Naive thymus-derived CD4-positive, alpha-beta T cell (primary cell): ENCODE measurements around the gene NUF2. TPM values are rescaled to one million over a fixed set of nuclear protein-coding genes. Genes with fewer than 3 reads are reported as not detected.
"Not testable (repeated sequence)": the region's sequence is repeated elsewhere in the genome, so short reads cannot be mapped to it uniquely, and the experiment has no call there.

Source experiments
- ATAC-seq: fragments of 150-1000 bp; cut with Tn5 transposase; 2 replicates; pipeline ENCODE4 v1.10.0; 2021; ENCODE audit warnings: mild to moderate bottlenecking, moderate library complexity
- CTCF ChIA-PET: fragments of 350-600 bp; sonication (Branson Sonifier 250); formaldehyde crosslinking; loops from one replicate; lab custom pipeline; 2021; ENCODE audit warnings: antibody characterized with exemption; lab: Charles Lee
- POLR2A ChIA-PET: fragments of 350-600 bp; sonication (Branson Sonifier 250); formaldehyde crosslinking; loops from one replicate; lab custom pipeline; 2021; ENCODE audit warnings: antibody characterized with exemption, inconsistent platforms; lab: Charles Lee
- DNase-seq, 9 donors: peaks; one replicate each; pipeline versions ENCODE4 v3.0.0 to v3.0.0-alpha.2; 2020 to 2022; ENCODE audit warnings: mixed read lengths in 1 of 9
- H3K27ac ChIP-seq: one replicate; pipeline ENCODE4 v1.7.0; 2013; ENCODE audit warnings: mild to moderate bottlenecking, low read depth, low read length, moderate library complexity
- H3K27me3 ChIP-seq, 2 donors: one replicate each; pipeline ENCODE4 v1.7.0; 2013; ENCODE audit warnings: low read length in 2 of 2, mild to moderate bottlenecking in 2 of 2, moderate library complexity in 2 of 2; ENCODE audit not compliant: control insufficient read depth in 2 of 2, insufficient read depth in 2 of 2
- H3K36me3 ChIP-seq, 3 experiments: 1 replicate in 2 of 3; 2 replicates in 1 of 3; pipeline ENCODE4 v1.7.0; 2013; ENCODE audit warnings: low read length in 3 of 3, mild to moderate bottlenecking in 3 of 3, moderate library complexity in 1 of 3; ENCODE audit not compliant: insufficient read depth in 3 of 3, control insufficient read depth in 2 of 3
- H3K4me1 ChIP-seq, 2 donors: one replicate each; pipeline ENCODE4 v1.7.0; 2013; ENCODE audit warnings: low read length in 2 of 2, mild to moderate bottlenecking in 2 of 2, moderate library complexity in 1 of 2; ENCODE audit not compliant: control insufficient read depth in 2 of 2, insufficient read depth in 2 of 2
- H3K4me3 ChIP-seq: 2 replicates; pipeline ENCODE4 v1.7.0; 2013; ENCODE audit warnings: mild to moderate bottlenecking, low read length
- H3K9me3 ChIP-seq, 3 experiments: 1 replicate in 2 of 3; 2 replicates in 1 of 3; pipeline ENCODE4 v1.7.0; 2013; ENCODE audit warnings: low read length in 3 of 3; ENCODE audit not compliant: control insufficient read depth in 2 of 3
- H3K27ac Mint-ChIP-seq, 9 donors: one replicate each; pipeline ENCODE4 v1.8.0; 2020 to 2022; ENCODE audit warnings: mixed read lengths in 9 of 9, mild to moderate bottlenecking in 8 of 9, moderate library complexity in 5 of 9, inconsistent platforms in 2 of 9
- H3K27me3 Mint-ChIP-seq, 5 donors: one replicate each; pipeline ENCODE4 v1.8.0; 2021 to 2022; ENCODE audit warnings: mixed read lengths in 5 of 5, mild to moderate bottlenecking in 1 of 5
- H3K36me3 Mint-ChIP-seq, 5 donors: one replicate each; pipeline ENCODE4 v1.8.0; 2020 to 2022; ENCODE audit warnings: mixed read lengths in 5 of 5, mild to moderate bottlenecking in 3 of 5, inconsistent platforms in 1 of 5
- H3K4me1 Mint-ChIP-seq, 7 donors: one replicate each; pipeline ENCODE4 v1.8.0; 2020 to 2022; ENCODE audit warnings: mixed read lengths in 7 of 7, mild to moderate bottlenecking in 3 of 7, inconsistent platforms in 1 of 7
- H3K4me3 Mint-ChIP-seq, 10 donors: one replicate each; pipeline ENCODE4 v1.8.0; 2020 to 2022; ENCODE audit warnings: mild to moderate bottlenecking in 10 of 10, mixed read lengths in 10 of 10, moderate library complexity in 6 of 10, inconsistent platforms in 2 of 10
- H3K9me3 Mint-ChIP-seq, 11 donors: one replicate each; pipeline ENCODE4 v1.8.0; 2020 to 2022; ENCODE audit warnings: mixed read lengths in 11 of 11, mild to moderate bottlenecking in 4 of 11, inconsistent platforms in 1 of 11, moderate library complexity in 1 of 11
- intact Hi-C, 2 donors: fragments of 100-400 bp; cut with micrococcal nuclease; formaldehyde crosslinking; loops; one replicate each; pipeline ENCODE4 v1.15.1; 2023
- polyA plus RNA-seq, 2 donors: library from polyadenylated mRNA; unstranded; fragments of 300-500 nt; fragmentation: Illumina TruSeq; gene quantifications; one replicate each; pipeline ENCODE4 v1.2.3, GENCODE V29; 2021
- total RNA-seq, 6 experiments: library from RNA in 5 of 6; stranded (reverse) in 5 of 6; gene quantifications; 1 replicate in 5 of 6; 2 replicates in 1 of 6; pipeline ENCODE4 v1.2.3 and lab custom pipeline; 2021 to 2026

Gene NUF2
- total and polyA plus RNA-seq, 7 experiments from 2014 or later = 1.0 to 38.8 (median 1.6) TPM

- Histone ChIP-seq H3K9me3 (no peaks in the 10 kb centered on the region), H3K4me3 (no peak overlapping the region), H3K27ac (no peak overlapping the region), H3K27me3 (no peaks in the 10 kb centered on the region), H3K4me1 (no peaks in the 10 kb centered on the region), H3K36me3 (no peaks in the 10 kb centered on the region)
- Mint-ChIP-seq H3K27ac (no peak overlapping the region), H3K4me1 (peaks cover 5 to 21% (median 11%) of the 10 kb centered on the region in 7 donors), H3K27me3 (no peaks in the 10 kb centered on the region), H3K4me3 (no peak overlapping the region), H3K9me3 (peaks cover 0 to 16% (median 8%) of the 10 kb centered on the region in 11 donors), H3K36me3 (peaks cover 15 to 50% (median 41%) of the 10 kb centered on the region in 5 donors)
- ATAC-seq (no peak), DNase-seq (no peak)
- POLR2A ChIA-PET = no interaction called here
- CTCF ChIA-PET = no interaction called here
- intact Hi-C loops = no loop called here
Observed at GRCh38 chr1:163291461-163291860, 30.3 kb upstream of the NUF2 start.

- POLR2A ChIA-PET, H3K27ac Mint-ChIP-seq, H3K4me3 Mint-ChIP-seq, intact Hi-C loops, ATAC-seq, CTCF ChIA-PET, H3K27me3 ChIP-seq, DNase-seq, H3K36me3 ChIP-seq, H3K4me3 ChIP-seq, H3K27ac ChIP-seq, H3K4me1 ChIP-seq, H3K27me3 Mint-ChIP-seq, H3K9me3 ChIP-seq: not testable (repeated sequence)
- Mint-ChIP-seq H3K36me3 (peaks cover 15 to 51% (median 37%) of the 10 kb centered on the region in 5 donors), H3K4me1 (peaks cover 5 to 18% (median 8%) of the 10 kb centered on the region in 7 donors), H3K9me3 (peaks cover 0 to 16% (median 8%) of the 10 kb centered on the region in 11 donors)
Observed at GRCh38 chr1:163292153-163292552, 29.6 kb upstream of the NUF2 start.

- H3K9me3 ChIP-seq, DNase-seq, intact Hi-C loops, POLR2A ChIA-PET, H3K36me3 ChIP-seq, H3K4me1 ChIP-seq, CTCF ChIA-PET, H3K4me3 Mint-ChIP-seq, H3K27ac ChIP-seq, H3K4me3 ChIP-seq, ATAC-seq, H3K27me3 Mint-ChIP-seq, H3K27ac Mint-ChIP-seq, H3K27me3 ChIP-seq: not testable (repeated sequence)
- H3K36me3 Mint-ChIP-seq = peaks cover 15 to 56% (median 38%) of the 10 kb centered on the region in 5 donors
- H3K9me3 Mint-ChIP-seq = peaks cover 0 to 16% (median 8%) of the 10 kb centered on the region in 11 donors
- peaks cover 5 to 14% (median 8%) of the 10 kb centered on the region in 7 donors for H3K4me1 Mint-ChIP-seq
Observed at GRCh38 chr1:163293497-163293896, 28.3 kb upstream of the NUF2 start.

GRCh38 chr1:163295949-163296348, 25.8 kb upstream of the NUF2 start:
- Histone ChIP-seq H3K27ac (no peak overlapping the region), H3K4me1 (no peaks in the 10 kb centered on the region), H3K9me3 (no peaks in the 10 kb centered on the region), H3K4me3 (no peak overlapping the region), H3K27me3 (no peaks in the 10 kb centered on the region), H3K36me3 (peaks cover 0 to 5% (median 0%) of the 10 kb centered on the region in 3 experiments)
- DNase-seq (no peak), ATAC-seq (no peak)
- H3K9me3 Mint-ChIP-seq = peaks cover 0 to 16% (median 8%) of the 10 kb centered on the region in 11 donors
- no peak overlapping the region for H3K4me3 Mint-ChIP-seq
- peaks cover 23 to 74% (median 60%) of the 10 kb centered on the region in 5 donors for H3K36me3 Mint-ChIP-seq
- intact Hi-C loops = no loop called here
- no peaks in the 10 kb centered on the region for H3K4me1 Mint-ChIP-seq
- ChIA-PET POLR2A (no interaction called here), CTCF (no interaction called here)
- no peak overlapping the region for H3K27ac Mint-ChIP-seq
- H3K27me3 Mint-ChIP-seq = no peaks in the 10 kb centered on the region

- no peak for ATAC-seq
- H3K9me3 Mint-ChIP-seq = peaks cover 0 to 16% (median 8%) of the 10 kb centered on the region in 11 donors
- H3K36me3 Mint-ChIP-seq = peaks cover 23 to 73% (median 59%) of the 10 kb centered on the region in 5 donors
- no peak for DNase-seq
- Histone ChIP-seq H3K27ac (no peak overlapping the region), H3K27me3 (no peaks in the 10 kb centered on the region), H3K36me3 (peaks cover 0 to 8% (median 0%) of the 10 kb centered on the region in 3 experiments), H3K9me3 (no peaks in the 10 kb centered on the region), H3K4me1 (no peaks in the 10 kb centered on the region), H3K4me3 (no peak overlapping the region)
- CTCF ChIA-PET = no interaction called here
- no peak overlapping the region for H3K4me3 Mint-ChIP-seq
- POLR2A ChIA-PET = no interaction called here
- H3K27me3 Mint-ChIP-seq = no peaks in the 10 kb centered on the region
- intact Hi-C loops = no loop called here
- no peaks in the 10 kb centered on the region for H3K4me1 Mint-ChIP-seq
- no peak overlapping the region for H3K27ac Mint-ChIP-seq
Observed at GRCh38 chr1:163296504-163297263, 25.1 kb upstream of the NUF2 start.

GRCh38 chr1:163298365-163298764, 23.4 kb upstream of the NUF2 start:
- Mint-ChIP-seq H3K4me1 (no peaks in the 10 kb centered on the region), H3K36me3 (peaks cover 18 to 65% (median 51%) of the 10 kb centered on the region in 5 donors), H3K27ac (peak overlapping the region in 1 of 9 donors; percentile 8), H3K27me3 (no peaks in the 10 kb centered on the region), H3K4me3 (no peak overlapping the region), H3K9me3 (peaks cover 0 to 4% (median 0%) of the 10 kb centered on the region in 11 donors)
- Histone ChIP-seq H3K27ac (no peak overlapping the region), H3K36me3 (peaks cover 0 to 16% (median 0%) of the 10 kb centered on the region in 3 experiments), H3K27me3 (no peaks in the 10 kb centered on the region), H3K9me3 (no peaks in the 10 kb centered on the region), H3K4me3 (no peak overlapping the region), H3K4me1 (no peaks in the 10 kb centered on the region)
- DNase-seq (no peak), ATAC-seq (no peak)
- CTCF ChIA-PET = no interaction called here
- POLR2A ChIA-PET = interaction anchor here (0.6 kb wide), 1 partner anchor 19 kb away, joined by 3 read pairs; no protein-coding TSS in a partner anchor
- intact Hi-C loops = no loop called here
